HEK293 (cell line): ENCODE results near the gene ZNF468.

Experiments
- CTCF ChIA-PET: fragments of 350-600 bp; formaldehyde crosslinking; extraction: SDS; loops from one replicate; lab custom pipeline; 2021; ENCODE audit warnings: antibody characterized with exemption; lab: Yijun Ruan, JAX
- POLR2A ChIA-PET: fragments of 300-600 bp; formaldehyde crosslinking; extraction: SDS; loops from one replicate; lab custom pipeline; 2020; ENCODE audit warnings: antibody characterized with exemption, inconsistent platforms; lab: Yijun Ruan, JAX
- H3K27ac ChIP-seq: fragments of 200-500 bp; sonication (Bioruptor generic); 2 replicates; pipeline ENCODE4 v1.5.1; 2014; ENCODE audit warnings: low read depth, low read length, control low read depth, inconsistent platforms; ENCODE audit errors: extremely low read depth
- H3K36me3 ChIP-seq, 2 experiments: fragments of 200-500 bp in 1 of 2; sonication (Bioruptor generic) in 1 of 2; 1 replicate in 1 of 2; 2 replicates in 1 of 2; pipeline ENCODE4 v1.5.1; 2014 to 2017; ENCODE audit warnings: inconsistent platforms in 2 of 2, low read length in 2 of 2; ENCODE audit not compliant: control insufficient read depth in 2 of 2, insufficient read depth in 1 of 2
- H3K4me1 ChIP-seq: fragments of 200-500 bp; sonication (Bioruptor generic); 2 replicates; pipeline ENCODE4 v1.5.1; 2014; ENCODE audit warnings: mild to moderate bottlenecking, low read length, inconsistent platforms; ENCODE audit not compliant: control insufficient read depth, insufficient read depth
- H3K4me3 ChIP-seq: 2 replicates; pipeline ENCODE4 v1.5.1; 2011; ENCODE audit warnings: low read depth, mild to moderate bottlenecking, control low read depth, low read length, moderate library complexity
- H3K9me3 ChIP-seq: fragments of 200-500 bp; sonication (Bioruptor generic); 2 replicates; pipeline ENCODE4 v1.5.1; 2014; ENCODE audit warnings: low read depth, low read length, inconsistent platforms; ENCODE audit not compliant: control insufficient read depth, insufficient read depth
- GFI1B ChIP-seq: fragments of 450-650 bp; formaldehyde crosslinking; IDR thresholded peaks from 2 replicates; pipeline ENCODE4 v1.5.1; 2016; ENCODE audit warnings: missing biosample characterization, missing genetic modification characterization
- GLI4 ChIP-seq: fragments of 450-650 bp; formaldehyde crosslinking; IDR thresholded peaks from 2 replicates; pipeline ENCODE4 v1.5.1; 2016; ENCODE audit warnings: missing biosample characterization, missing genetic modification characterization
- HOXA7 ChIP-seq: sonication (generic); formaldehyde crosslinking; IDR thresholded peaks from 2 replicates; pipeline ENCODE4 v1.8.1; 2022; ENCODE audit warnings: missing genetic modification reagents, borderline replicate concordance
- HOXD13 ChIP-seq: sonication (generic); formaldehyde crosslinking; IDR thresholded peaks from 2 replicates; pipeline ENCODE4 v1.8.0; 2022; ENCODE audit warnings: missing genetic modification reagents, borderline replicate concordance
- PRDM6 ChIP-seq: fragments of 450-650 bp; formaldehyde crosslinking; IDR thresholded peaks from 2 replicates; pipeline ENCODE4 v1.5.1; 2017; ENCODE audit warnings: missing biosample characterization, missing genetic modification characterization
- SALL2 ChIP-seq: fragments of 450-650 bp; formaldehyde crosslinking; IDR thresholded peaks from 2 replicates; pipeline ENCODE4 v1.5.0; 2017; ENCODE audit warnings: missing biosample characterization, mild to moderate bottlenecking, missing genetic modification characterization, borderline replicate concordance
- ZBTB6 ChIP-seq: fragments of 450-650 bp; formaldehyde crosslinking; IDR thresholded peaks from 2 replicates; pipeline ENCODE4 v1.5.1; 2017; ENCODE audit warnings: missing biosample characterization, missing genetic modification characterization
- ZNF121 ChIP-seq: fragments of 450-650 bp; formaldehyde crosslinking; IDR thresholded peaks from 2 replicates; pipeline ENCODE4 v1.5.1; 2016; ENCODE audit warnings: missing biosample characterization, missing genetic modification characterization
- ZNF157 ChIP-seq: fragments of 450-650 bp; formaldehyde crosslinking; IDR thresholded peaks from 2 replicates; pipeline ENCODE4 v1.5.1; 2016; ENCODE audit warnings: missing biosample characterization, missing genetic modification characterization
- ZNF202 ChIP-seq: fragments of 450-650 bp; formaldehyde crosslinking; IDR thresholded peaks from 2 replicates; pipeline ENCODE4 v1.5.1; 2016; ENCODE audit warnings: missing biosample characterization, missing genetic modification characterization, borderline replicate concordance
- ZNF366 ChIP-seq: fragments of 450-650 bp; formaldehyde crosslinking; conservative IDR thresholded peaks from 2 replicates; pipeline ENCODE4 v1.5.1; 2016; ENCODE audit warnings: missing biosample characterization, missing genetic modification characterization
- ZNF37A ChIP-seq: fragments of 450-650 bp; IDR thresholded peaks from 2 replicates; pipeline ENCODE4 v1.5.1; 2018; ENCODE audit warnings: missing biosample characterization, missing genetic modification characterization
- ZNF404 ChIP-seq: fragments of 450-650 bp; formaldehyde crosslinking; IDR thresholded peaks from 2 replicates; pipeline ENCODE4 v1.5.1; 2017; ENCODE audit warnings: missing biosample characterization, missing genetic modification characterization
- ZNF416 ChIP-seq: fragments of 450-650 bp; formaldehyde crosslinking; IDR thresholded peaks from 2 replicates; pipeline ENCODE4 v1.5.1; 2016; ENCODE audit warnings: missing biosample characterization, missing genetic modification characterization
- ZNF426 ChIP-seq: fragments of 450-650 bp; formaldehyde crosslinking; IDR thresholded peaks from 2 replicates; pipeline ENCODE4 v1.5.1; 2017; ENCODE audit warnings: missing biosample characterization, missing genetic modification characterization, mild to moderate bottlenecking, inconsistent platforms, moderate library complexity
- ZNF433 ChIP-seq: fragments of 450-650 bp; formaldehyde crosslinking; IDR thresholded peaks from 2 replicates; pipeline ENCODE4 v1.5.1; 2016; ENCODE audit warnings: missing biosample characterization, missing genetic modification characterization, low read depth
- ZNF518A ChIP-seq: fragments of 450-650 bp; formaldehyde crosslinking; conservative IDR thresholded peaks from 2 replicates; pipeline ENCODE4 v1.5.1; 2016; ENCODE audit warnings: low read depth, missing biosample characterization, missing genetic modification characterization
- ZNF529 ChIP-seq: fragments of 450-650 bp; formaldehyde crosslinking; IDR thresholded peaks from 2 replicates; pipeline ENCODE4 v1.5.1; 2017; ENCODE audit warnings: missing genetic modification characterization, missing biosample characterization; ENCODE audit not compliant: insufficient replicate concordance
- ZNF555 ChIP-seq: fragments of 450-650 bp; formaldehyde crosslinking; conservative IDR thresholded peaks from 2 replicates; pipeline ENCODE4 v1.5.1; 2017; ENCODE audit warnings: missing biosample characterization, mild to moderate bottlenecking, missing genetic modification characterization, inconsistent platforms
- ZNF596 ChIP-seq: fragments of 450-650 bp; IDR thresholded peaks from 2 replicates; pipeline ENCODE4 v1.5.0; 2018; ENCODE audit warnings: missing biosample characterization, mild to moderate bottlenecking, missing genetic modification characterization, moderate library complexity
- ZNF76 ChIP-seq: fragments of 450-650 bp; formaldehyde crosslinking; IDR thresholded peaks from 2 replicates; pipeline ENCODE4; 2016; ENCODE audit warnings: low read depth, missing biosample characterization, missing genetic modification characterization, borderline replicate concordance
- ZNF776 ChIP-seq: fragments of 450-650 bp; formaldehyde crosslinking; IDR thresholded peaks from 2 replicates; pipeline ENCODE4 v1.5.0; 2017; ENCODE audit warnings: missing biosample characterization, missing genetic modification characterization, borderline replicate concordance
- ZNF777 ChIP-seq: fragments of 450-650 bp; formaldehyde crosslinking; IDR thresholded peaks from 2 replicates; pipeline ENCODE4 v1.5.1; 2017; ENCODE audit warnings: missing biosample characterization, missing genetic modification characterization, borderline replicate concordance
- ZSCAN5A ChIP-seq: fragments of 450-650 bp; formaldehyde crosslinking; IDR thresholded peaks from 2 replicates; pipeline ENCODE4 v1.5.1; 2016; ENCODE audit warnings: missing biosample characterization, missing genetic modification characterization

Gene ZNF468

GRCh38 chr19:52825765-52826164, 31.7 kb downstream of the ZNF468 start:
- POLR2A ChIA-PET: no interaction called here
- no peak for TF ChIP-seq ZNF121 (tag by site-specific recombination)
- TF ChIP-seq ZNF776 (tag by site-specific recombination): no peak
- TF ChIP-seq ZSCAN5A (tag by site-specific recombination): no peak
- TF ChIP-seq GLI4 (tag by site-specific recombination): no peak
- no peak for TF ChIP-seq ZNF777
- TF ChIP-seq ZBTB6 (tag by site-specific recombination): no peak
- TF ChIP-seq ZNF404 (tag by site-specific recombination): no peak
- no peak for TF ChIP-seq ZNF157 (tag by site-specific recombination)
- TF ChIP-seq ZNF426: no peak
- TF ChIP-seq ZNF202 (tag by site-specific recombination): no peak
- no peak for TF ChIP-seq ZNF416
- TF ChIP-seq ZNF366 (tag by site-specific recombination): no peak
- TF ChIP-seq ZNF529 (tag by site-specific recombination): no peak
- TF ChIP-seq, all 188 proteins: peak for 0
- Histone ChIP-seq H3K4me1 (no peaks in the 10 kb centered on the region), H3K27ac (no peak overlapping the region), H3K4me3 (no peak overlapping the region), H3K9me3 (no peaks in the 10 kb centered on the region), H3K36me3 (no peaks in the 10 kb centered on the region)
- CTCF ChIA-PET: no interaction called here

GRCh38 chr19:52823676-52824075, 33.7 kb downstream of the ZNF468 start:
- no peaks in the 10 kb centered on the region for H3K9me3 ChIP-seq
- ChIA-PET POLR2A (no interaction called here), CTCF (no interaction called here)
- no peak overlapping the region for H3K4me3 ChIP-seq
- no peak overlapping the region for H3K27ac ChIP-seq
- no peaks in the 10 kb centered on the region for H3K4me1 ChIP-seq
- no peaks in the 10 kb centered on the region for H3K36me3 ChIP-seq
- TF ChIP-seq ZNF37A (tag by site-specific recombination): no peak
- no peak for TF ChIP-seq ZNF518A (tag by site-specific recombination)
- TF ChIP-seq PRDM6 (tag by site-specific recombination): no peak
- no peak for TF ChIP-seq ZNF433 (tag by site-specific recombination)
- no peak for TF ChIP-seq ZNF555 (tag by site-specific recombination)
- no peak for TF ChIP-seq HOXA7 (CRISPR knock-in tag)
- no peak for TF ChIP-seq ZBTB6 (tag by site-specific recombination)
- TF ChIP-seq ZNF76 (tag by site-specific recombination): no peak
- no peak for TF ChIP-seq GFI1B (tag by site-specific recombination)
- no peak for TF ChIP-seq SALL2 (tag by site-specific recombination)
- TF ChIP-seq HOXD13: no peak
- no peak for TF ChIP-seq ZNF596
